GM19328 (cell line): ENCODE results near the gene C14orf132.

Source experiments
- ATAC-seq: cut with Tn5 transposase; IDR thresholded peaks from one replicate; pipeline ENCODE4 v1.9.1; 2021; ENCODE audit warnings: mild to moderate bottlenecking, moderate library complexity; ENCODE audit not compliant: unreplicated experiment

The C14orf132 gene

DNA sequence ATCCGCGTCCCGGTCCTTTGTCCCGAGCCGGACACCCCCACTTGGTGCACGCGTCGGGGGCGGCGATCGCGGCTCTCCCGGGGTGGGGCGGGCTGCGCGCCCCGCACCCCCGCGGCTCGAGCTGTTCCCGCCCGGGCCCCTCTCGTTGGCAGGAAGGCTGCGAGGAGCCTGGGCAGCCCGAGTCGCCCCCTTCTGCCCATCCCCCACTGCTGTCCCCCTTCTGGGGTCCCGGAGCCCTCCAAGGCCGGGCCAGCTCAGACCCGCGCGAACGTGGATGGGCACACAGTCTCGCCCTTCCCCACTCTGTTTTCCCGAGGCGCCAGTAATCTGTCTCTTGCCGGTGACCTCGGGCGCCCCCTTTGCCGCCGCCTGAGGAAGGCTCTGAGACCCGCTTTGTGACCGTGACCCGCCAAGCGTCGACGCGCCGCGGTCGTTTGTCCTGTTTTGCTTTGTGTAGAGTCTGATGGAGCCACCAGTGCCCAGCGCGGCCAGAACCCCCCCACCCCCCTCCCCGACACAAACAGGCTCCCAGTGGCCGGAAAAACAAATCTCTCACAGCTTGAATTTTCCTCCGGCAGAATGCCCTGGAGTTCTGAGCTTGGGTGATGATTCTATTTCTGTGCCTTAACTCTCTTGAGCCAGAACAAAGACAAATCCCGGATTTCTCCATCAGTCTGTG, 610 bp downstream of the C14orf132 start:
- ATAC-seq, result no peak

DNA sequence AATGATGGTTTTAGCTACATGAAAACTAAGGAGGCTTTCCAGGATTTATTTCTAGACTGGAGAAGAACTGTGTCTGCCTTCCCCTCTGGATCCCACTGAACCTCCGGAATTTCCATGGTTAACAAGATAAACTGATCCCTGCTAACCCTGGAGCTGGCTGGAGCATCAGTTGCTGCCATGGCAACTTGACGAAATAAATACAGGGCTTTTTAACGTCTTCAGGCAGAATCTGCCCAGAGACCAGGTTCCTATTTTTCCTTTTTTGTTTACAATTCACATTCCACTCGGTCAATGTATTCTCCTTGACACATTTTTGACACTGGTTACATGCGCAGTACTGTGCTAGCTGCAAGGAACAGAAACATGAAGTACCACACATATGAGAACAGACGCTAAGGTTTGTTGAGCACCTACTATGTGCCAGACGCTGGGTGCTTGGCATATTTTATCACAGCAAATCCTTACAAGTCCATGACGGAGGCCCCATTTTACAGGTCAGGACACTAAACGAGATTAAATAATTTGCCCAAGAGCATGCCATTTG, 1.7 kb downstream of the C14orf132 start:
- no peak for ATAC-seq

GRCh38 chr14:96042248-96042930, 3.2 kb downstream of the C14orf132 start:
- no peak for ATAC-seq

DNA sequence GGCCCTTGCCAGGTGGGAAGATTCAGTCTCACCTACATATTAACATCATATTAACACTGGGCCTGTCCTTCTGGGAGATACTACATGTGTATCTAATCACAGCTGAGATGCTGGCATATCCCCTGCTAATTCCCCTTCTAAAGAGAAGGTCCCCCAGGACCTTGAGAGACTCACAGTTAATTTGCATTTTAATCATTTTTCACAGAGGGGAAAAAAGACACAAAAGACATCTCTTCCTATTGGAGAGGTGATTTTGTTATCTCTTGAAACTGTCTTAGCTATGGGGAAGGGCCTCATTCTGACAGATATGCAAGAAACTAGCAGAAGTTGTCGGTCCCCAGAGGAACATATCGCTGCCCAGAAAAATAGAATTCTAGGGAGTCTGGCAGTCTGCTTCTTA, 7.5 kb downstream of the C14orf132 start:
- no peak for ATAC-seq

DNA sequence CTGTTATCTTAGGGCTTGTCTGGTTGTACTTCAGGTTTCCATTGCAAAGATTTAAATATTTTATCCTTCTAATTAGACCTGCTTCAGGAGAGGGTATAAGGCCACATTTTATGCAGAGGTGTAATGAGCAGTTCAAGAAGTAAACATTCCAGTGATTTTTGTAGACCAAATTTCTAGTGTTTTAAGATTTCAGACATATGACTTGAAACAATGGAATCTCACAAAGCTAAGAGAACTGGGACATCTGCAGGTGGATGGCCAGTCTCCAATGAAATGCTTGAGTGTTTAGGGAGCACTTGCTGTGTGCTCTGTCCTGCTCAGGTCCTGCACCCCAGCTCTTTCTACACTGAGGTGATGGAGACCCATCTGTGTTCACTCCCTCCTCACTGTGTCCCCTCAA, 7.9 kb downstream of the C14orf132 start:
- ATAC-seq, result no peak

- no peak for ATAC-seq
Observed at GRCh38 chr14:96049932-96050331, 10.8 kb downstream of the C14orf132 start.

- no peak for ATAC-seq
Observed at GRCh38 chr14:96050482-96050881, 11.3 kb downstream of the C14orf132 start.

- ATAC-seq, result no peak
Observed at GRCh38 chr14:96051231-96051630, 12.1 kb downstream of the C14orf132 start.

DNA sequence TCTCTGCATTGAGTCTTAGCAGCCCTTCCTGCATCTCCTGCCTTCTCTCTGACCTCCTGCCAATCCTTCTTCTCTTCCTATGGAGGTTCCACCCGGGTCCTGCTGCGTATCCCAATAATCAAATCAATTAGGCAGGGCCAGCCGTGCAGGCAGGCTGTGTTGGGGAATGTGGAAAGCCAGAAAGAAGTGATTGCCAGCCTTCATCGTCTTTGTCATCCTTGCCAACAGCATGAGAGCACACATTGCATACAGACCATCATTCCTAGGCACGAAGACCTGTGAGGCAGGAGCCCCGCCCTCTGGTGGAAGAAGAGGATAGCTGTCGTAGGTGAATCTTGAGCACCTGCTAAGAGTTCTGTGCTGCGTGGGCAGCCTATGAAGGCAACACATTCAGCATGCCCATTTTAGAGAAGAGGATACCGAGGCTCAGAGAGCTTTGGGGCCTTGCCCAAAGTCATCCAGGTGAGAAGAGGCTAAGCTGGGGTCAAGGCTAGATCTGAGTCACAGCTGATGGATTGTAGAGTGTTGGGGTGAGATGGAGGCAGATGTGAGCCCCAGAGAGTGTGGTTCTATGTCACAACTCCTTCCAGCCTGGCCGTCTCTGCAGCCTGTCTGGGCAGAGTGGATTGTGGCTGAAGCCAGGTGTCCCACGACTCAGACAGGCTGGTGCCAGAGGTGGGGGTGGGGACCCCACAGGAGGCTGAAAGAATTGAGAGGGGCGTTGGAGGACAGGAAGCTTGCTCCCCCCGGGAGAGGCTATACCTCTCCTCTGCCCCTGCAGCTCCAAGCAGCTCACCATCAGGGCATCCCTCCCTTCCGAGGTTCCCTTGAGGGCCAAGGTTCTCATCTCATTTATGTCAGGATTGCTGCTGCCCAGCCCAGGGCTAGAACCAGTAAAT, 12.7 kb downstream of the C14orf132 start:
- ATAC-seq, result no peak

DNA sequence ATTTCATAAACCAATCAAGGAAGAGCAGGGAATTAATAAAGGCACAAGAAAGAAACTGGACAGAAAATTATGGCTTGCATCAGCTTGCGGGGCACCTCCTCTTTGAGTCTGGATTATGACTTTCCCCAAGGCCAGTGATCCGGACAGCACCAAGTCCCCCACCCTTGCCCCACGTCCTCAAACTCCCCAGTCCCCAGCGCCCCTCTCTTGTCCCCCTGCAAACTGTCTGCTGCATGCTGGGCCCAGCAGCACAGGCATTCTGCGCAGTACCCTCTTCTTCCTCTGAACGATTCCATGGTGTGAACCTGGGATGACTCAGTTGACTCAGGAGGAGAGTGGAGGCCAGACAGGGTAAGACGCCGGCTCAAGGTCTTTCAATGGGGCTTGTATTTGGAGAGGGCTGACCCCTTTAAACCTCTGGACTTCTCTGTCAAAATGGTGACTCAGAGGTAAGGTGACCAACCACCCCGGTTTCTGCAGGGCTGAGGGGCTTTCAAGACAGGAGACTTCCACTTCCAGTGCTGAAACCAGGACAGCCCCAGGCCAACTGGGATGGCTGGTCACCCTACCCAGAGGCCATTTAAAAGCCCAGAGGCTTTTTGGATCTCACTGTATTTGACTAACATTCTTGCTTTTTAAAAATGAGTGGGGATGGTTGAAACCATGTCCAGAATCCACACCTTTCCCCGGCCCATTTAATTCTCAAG, 13.5 kb downstream of the C14orf132 start:
- no peak for ATAC-seq

DNA sequence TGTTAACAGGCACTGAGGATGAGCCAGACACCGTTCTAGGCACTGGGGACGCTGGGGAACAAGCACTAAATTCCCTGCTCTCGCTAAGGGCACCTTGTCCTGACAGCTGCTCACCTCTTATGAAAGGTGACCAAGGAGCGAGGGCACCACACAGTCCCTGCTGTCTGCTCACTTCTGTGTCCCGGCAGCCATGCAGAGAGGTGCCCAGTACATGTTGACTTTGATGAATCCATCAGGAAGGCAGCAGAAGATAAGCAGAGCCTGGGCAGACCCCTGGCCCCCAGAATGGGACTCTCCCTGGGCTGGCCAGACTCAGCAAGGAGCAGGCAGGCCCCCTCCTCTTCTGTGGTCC, 14.1 kb downstream of the C14orf132 start:
- ATAC-seq, result no peak

DNA sequence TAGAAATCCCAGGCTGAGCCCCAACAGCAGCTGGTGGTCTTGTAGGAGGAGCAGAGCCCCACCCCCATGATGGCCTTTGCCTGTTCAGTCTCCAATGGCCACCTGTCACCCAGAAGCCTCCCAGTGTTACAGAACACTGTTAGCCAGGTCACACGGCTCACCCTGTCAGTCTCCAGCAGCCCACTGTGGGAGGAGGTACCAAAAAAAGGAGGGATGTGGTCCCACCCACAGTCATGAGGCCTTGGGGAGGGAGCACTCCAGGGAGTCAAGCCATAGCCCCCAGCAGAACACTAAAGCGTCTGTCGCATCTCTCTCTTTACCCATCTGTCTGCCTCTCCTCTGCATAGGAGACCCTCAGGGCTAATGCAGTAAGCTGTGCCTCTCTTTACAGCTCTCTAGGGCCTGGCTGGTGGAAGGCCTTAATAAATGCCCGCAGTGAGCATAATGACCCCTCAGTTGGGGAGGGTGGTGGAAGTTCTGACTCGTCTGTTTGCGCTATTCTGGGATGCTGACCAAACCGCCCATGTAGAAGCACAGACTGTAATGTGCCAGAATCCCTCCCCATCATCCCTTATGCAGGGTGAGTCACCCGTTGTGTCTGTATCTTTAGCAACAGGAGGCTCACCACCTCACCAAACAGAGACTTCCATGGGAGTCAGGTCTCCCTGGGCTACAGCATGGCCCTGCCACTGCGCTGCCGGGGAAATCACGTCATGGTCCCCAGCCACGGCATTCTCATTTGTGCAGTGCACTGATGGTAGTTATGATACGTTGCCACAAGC, 14.6 kb downstream of the C14orf132 start:
- no peak for ATAC-seq

GRCh38 chr14:96054661-96055060, 15.5 kb downstream of the C14orf132 start:
- no peak for ATAC-seq

- ATAC-seq, result no peak
Observed at GRCh38 chr14:96055065-96055752, 16.0 kb downstream of the C14orf132 start.

- no peak for ATAC-seq
Observed at GRCh38 chr14:96055753-96056508, 16.8 kb downstream of the C14orf132 start.

- no peak for ATAC-seq
Observed at GRCh38 chr14:96056509-96057422, 17.6 kb downstream of the C14orf132 start.

- no peak for ATAC-seq
Observed at GRCh38 chr14:96057738-96058137, 18.6 kb downstream of the C14orf132 start.
